Mucosa of stomach (tissue), 1 donor: ENCODE data around the gene SV2B.

Experiments
- H3K27me3 ChIP-seq: one replicate; pipeline ENCODE4 v1.7.0; 2013; ENCODE audit warnings: mild to moderate bottlenecking, low read length; ENCODE audit not compliant: control insufficient read depth, insufficient read depth
- H3K36me3 ChIP-seq: one replicate; pipeline ENCODE4 v1.7.0; 2013; ENCODE audit warnings: low read length; ENCODE audit not compliant: control insufficient read depth, insufficient read depth
- H3K4me1 ChIP-seq: one replicate; pipeline ENCODE4 v1.7.0; 2013; ENCODE audit warnings: mild to moderate bottlenecking, low read length; ENCODE audit not compliant: control insufficient read depth, insufficient read depth
- H3K4me3 ChIP-seq: one replicate; pipeline ENCODE4 v1.7.0; 2013; ENCODE audit warnings: low read length
- H3K9ac ChIP-seq: one replicate; pipeline ENCODE4 v1.7.0; 2013; ENCODE audit warnings: mild to moderate bottlenecking, low read length, moderate library complexity
- H3K9me3 ChIP-seq: one replicate; pipeline ENCODE4 v1.7.0; 2013; ENCODE audit warnings: mild to moderate bottlenecking, low read length, moderate library complexity; ENCODE audit not compliant: control insufficient read depth
- donor health status: Pancreatic carcinoma.

The SV2B gene

DNA sequence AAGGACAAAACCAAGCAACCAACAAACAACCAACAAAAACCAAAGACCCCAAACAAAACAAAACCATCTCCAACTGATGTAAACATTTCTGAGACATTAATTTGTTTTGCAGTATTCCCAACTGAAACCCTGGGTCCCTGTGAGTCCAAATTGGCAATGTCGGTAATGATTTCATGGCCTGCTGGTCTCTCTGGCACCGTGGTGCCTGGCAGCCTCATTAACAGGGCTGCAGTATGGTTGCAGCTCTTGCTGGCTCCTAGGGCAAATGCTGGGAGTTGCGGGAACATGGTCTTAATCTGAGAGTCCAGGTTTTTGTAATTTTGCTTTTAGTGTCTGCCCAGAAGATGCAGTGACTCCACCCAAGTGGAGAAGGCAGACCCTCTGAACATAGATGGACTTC, 128.3 kb downstream of the SV2B start:
- Histone ChIP-seq H3K9ac (no peak overlapping the region), H3K4me3 (no peak overlapping the region), H3K36me3 (no peaks in the 10 kb centered on the region)

GRCh38 chr15:91228890-91229289, 128.8 kb downstream of the SV2B start:
- Histone ChIP-seq H3K4me3 (no peak overlapping the region), H3K9ac (no peak overlapping the region), H3K27me3 (no peaks in the 10 kb centered on the region), H3K9me3 (no peaks in the 10 kb centered on the region), H3K4me1 (no peaks in the 10 kb centered on the region), H3K36me3 (no peaks in the 10 kb centered on the region)

More for the DNA sequence above, 128.3 kb downstream of the SV2B start:
- Histone ChIP-seq H3K27me3 (no peaks in the 10 kb centered on the region), H3K4me1 (no peaks in the 10 kb centered on the region), H3K9me3 (no peaks in the 10 kb centered on the region)

DNA sequence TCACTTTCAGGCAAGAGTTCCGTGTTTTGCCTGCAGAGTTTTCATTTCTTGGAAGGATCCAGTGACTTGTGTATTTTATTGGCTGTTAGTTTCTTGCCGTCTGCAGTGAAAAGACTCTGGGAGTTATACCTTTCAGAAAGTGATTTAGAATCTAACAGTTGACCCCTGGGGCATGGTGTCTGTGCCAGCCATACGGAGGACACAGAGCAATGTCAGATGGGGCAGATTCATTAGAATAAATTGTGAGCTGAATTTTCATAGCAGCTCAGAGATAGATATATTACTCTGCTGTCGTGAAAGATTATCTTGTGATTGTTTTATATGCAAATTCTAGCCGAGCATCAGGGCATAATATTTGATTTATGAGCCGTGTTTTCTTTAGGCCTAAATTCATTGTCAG, 131.6 kb downstream of the SV2B start:
- no peaks in the 10 kb centered on the region for H3K9me3 ChIP-seq

GRCh38 chr15:91234759-91235158, 134.7 kb downstream of the SV2B start:
- Histone ChIP-seq H3K4me1 (no peaks in the 10 kb centered on the region), H3K4me3 (no peak overlapping the region), H3K9ac (no peak overlapping the region), H3K9me3 (no peaks in the 10 kb centered on the region), H3K36me3 (no peaks in the 10 kb centered on the region), H3K27me3 (no peaks in the 10 kb centered on the region)

More for the DNA sequence above, 131.6 kb downstream of the SV2B start:
- no peaks in the 10 kb centered on the region for H3K4me1 ChIP-seq
- no peak overlapping the region for H3K4me3 ChIP-seq
- H3K9ac ChIP-seq, result no peak overlapping the region
- H3K36me3 ChIP-seq, result no peaks in the 10 kb centered on the region
- H3K27me3 ChIP-seq, result no peaks in the 10 kb centered on the region

- Histone ChIP-seq H3K36me3 (no peaks in the 10 kb centered on the region), H3K4me3 (no peak overlapping the region), H3K9ac (no peak overlapping the region), H3K9me3 (no peaks in the 10 kb centered on the region), H3K27me3 (no peaks in the 10 kb centered on the region), H3K4me1 (no peaks in the 10 kb centered on the region)
Observed at GRCh38 chr15:91235376-91235775, 135.3 kb downstream of the SV2B start.

- H3K4me1 ChIP-seq, result no peaks in the 10 kb centered on the region
- H3K9me3 ChIP-seq, result no peaks in the 10 kb centered on the region
- no peak overlapping the region for H3K4me3 ChIP-seq
- no peak overlapping the region for H3K9ac ChIP-seq
- H3K27me3 ChIP-seq, result no peaks in the 10 kb centered on the region
- H3K36me3 ChIP-seq, result no peaks in the 10 kb centered on the region
Observed at GRCh38 chr15:91237445-91237844, 137.4 kb downstream of the SV2B start.

- H3K9me3 ChIP-seq, result no peaks in the 10 kb centered on the region
- H3K27me3 ChIP-seq, result no peaks in the 10 kb centered on the region
- H3K36me3 ChIP-seq, result no peaks in the 10 kb centered on the region
- no peak overlapping the region for H3K4me3 ChIP-seq
- no peak overlapping the region for H3K9ac ChIP-seq
- H3K4me1 ChIP-seq, result no peaks in the 10 kb centered on the region
Observed at GRCh38 chr15:91238644-91239425, 138.8 kb downstream of the SV2B start.

- no peak overlapping the region for H3K4me3 ChIP-seq
- no peaks in the 10 kb centered on the region for H3K27me3 ChIP-seq
- H3K9ac ChIP-seq, result no peak overlapping the region
- no peaks in the 10 kb centered on the region for H3K9me3 ChIP-seq
- H3K36me3 ChIP-seq, result no peaks in the 10 kb centered on the region
- H3K4me1 ChIP-seq, result no peaks in the 10 kb centered on the region
Observed at GRCh38 chr15:91243826-91244225, 143.8 kb downstream of the SV2B start.

DNA sequence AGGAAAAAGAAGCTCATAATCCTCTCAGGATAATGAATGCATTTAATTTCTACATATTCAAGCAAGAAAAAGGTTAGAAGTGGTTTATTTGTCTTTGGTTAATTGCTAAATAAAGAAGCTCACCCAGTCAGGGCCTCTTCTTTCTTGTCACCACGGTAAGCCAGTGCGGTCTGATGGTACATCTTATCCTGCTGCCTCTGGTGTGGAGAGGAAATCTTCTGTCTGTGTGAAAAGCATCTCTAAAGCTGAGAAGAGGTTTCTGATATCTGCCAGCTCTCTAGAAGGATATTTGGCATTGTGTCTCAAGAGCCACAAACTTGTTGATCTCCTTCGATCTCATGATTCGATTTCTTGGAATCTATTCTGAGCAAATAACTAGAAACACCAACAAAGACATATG, 144.9 kb downstream of the SV2B start:
- Histone ChIP-seq H3K4me1 (no peaks in the 10 kb centered on the region), H3K27me3 (no peaks in the 10 kb centered on the region), H3K9me3 (no peaks in the 10 kb centered on the region), H3K9ac (no peak overlapping the region), H3K4me3 (no peak overlapping the region), H3K36me3 (no peaks in the 10 kb centered on the region)

- Histone ChIP-seq H3K36me3 (no peaks in the 10 kb centered on the region), H3K27me3 (no peaks in the 10 kb centered on the region), H3K4me3 (no peak overlapping the region), H3K9ac (no peak overlapping the region), H3K9me3 (no peaks in the 10 kb centered on the region), H3K4me1 (no peaks in the 10 kb centered on the region)
Observed at GRCh38 chr15:91246998-91247397, 146.9 kb downstream of the SV2B start.

- Histone ChIP-seq H3K9me3 (no peaks in the 10 kb centered on the region), H3K36me3 (no peaks in the 10 kb centered on the region), H3K9ac (no peak overlapping the region), H3K4me1 (no peaks in the 10 kb centered on the region), H3K4me3 (no peak overlapping the region), H3K27me3 (no peaks in the 10 kb centered on the region)
Observed at GRCh38 chr15:91249591-91249990, 149.5 kb downstream of the SV2B start.

DNA sequence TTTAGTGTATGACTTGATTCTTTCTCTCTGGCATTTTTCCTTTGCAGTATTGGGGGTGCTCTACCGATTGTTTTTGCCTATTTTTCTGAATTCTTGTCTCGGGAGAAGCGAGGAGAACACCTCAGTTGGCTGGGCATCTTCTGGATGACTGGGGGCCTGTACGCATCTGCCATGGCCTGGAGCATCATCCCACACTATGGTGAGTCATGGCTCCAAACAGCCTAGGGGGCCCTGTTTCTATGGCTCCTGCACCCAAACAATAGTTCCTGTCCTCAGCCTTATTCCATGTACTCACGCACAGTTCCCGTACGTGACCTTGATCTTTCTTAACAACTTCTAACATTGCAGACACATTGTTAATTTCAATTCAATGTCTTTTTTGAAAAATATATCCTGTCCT, 152.3 kb downstream of the SV2B start:
- no peaks in the 10 kb centered on the region for H3K4me1 ChIP-seq
- no peaks in the 10 kb centered on the region for H3K36me3 ChIP-seq
- no peaks in the 10 kb centered on the region for H3K27me3 ChIP-seq
- no peak overlapping the region for H3K4me3 ChIP-seq
- H3K9me3 ChIP-seq, result no peaks in the 10 kb centered on the region
- no peak overlapping the region for H3K9ac ChIP-seq

GRCh38 chr15:91252756-91253155, 152.7 kb downstream of the SV2B start:
- H3K9ac ChIP-seq, result no peak overlapping the region
- H3K4me1 ChIP-seq, result no peaks in the 10 kb centered on the region
- no peak overlapping the region for H3K4me3 ChIP-seq
- H3K36me3 ChIP-seq, result no peaks in the 10 kb centered on the region
- no peaks in the 10 kb centered on the region for H3K27me3 ChIP-seq
- H3K9me3 ChIP-seq, result no peaks in the 10 kb centered on the region
